HL-60/S4 treated with phorbol 12-myristate 13-acetate at 8.2 ng/mL for 4 days and 3 days (cell line): ENCODE measurements around the gene SORBS1.

Experiments used
- in situ Hi-C: fragments of 300-500 bp; cut with MboI; formaldehyde crosslinking; loops from 2 replicates; pipeline ENCODE4 v1.15.0; 2022; ENCODE audit warnings: low sequenced_read_pairs

Gene SORBS1

DNA sequence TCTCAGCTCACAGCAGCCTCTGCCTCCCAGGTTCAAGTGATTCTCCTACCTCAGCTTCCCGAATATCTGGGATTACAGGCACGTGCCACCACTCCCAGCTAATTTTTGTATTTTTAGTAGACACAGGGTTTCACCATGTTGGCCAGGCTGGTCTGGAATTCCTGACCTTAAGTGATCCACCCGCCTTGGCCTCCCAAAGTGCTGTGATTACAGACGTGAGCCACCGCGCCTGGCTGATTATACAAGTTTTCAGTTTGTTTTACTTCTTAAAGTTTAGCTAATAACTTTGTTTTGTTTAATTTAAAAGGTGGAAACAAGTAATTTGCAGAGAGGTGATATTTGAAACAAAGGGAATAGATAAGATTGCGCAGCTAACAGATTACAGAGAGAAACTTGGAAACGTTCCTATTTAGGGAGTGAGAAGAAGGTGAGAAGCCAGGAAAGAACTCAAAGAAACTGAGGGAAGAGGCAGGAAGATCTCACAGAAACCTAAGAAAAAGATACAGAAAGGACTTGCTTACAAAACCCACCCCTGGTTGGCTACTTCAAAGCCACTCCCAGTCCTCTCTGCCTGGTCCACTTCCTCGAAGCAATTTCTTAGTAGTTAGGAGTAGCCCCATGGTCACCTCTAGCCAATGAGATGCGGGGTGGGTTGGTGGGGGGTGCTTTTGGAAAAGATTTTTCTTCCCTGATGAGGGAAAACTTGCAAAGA lies 255.4 kb downstream of the SORBS1 start:
- in situ Hi-C loops: no loop called here

DNA sequence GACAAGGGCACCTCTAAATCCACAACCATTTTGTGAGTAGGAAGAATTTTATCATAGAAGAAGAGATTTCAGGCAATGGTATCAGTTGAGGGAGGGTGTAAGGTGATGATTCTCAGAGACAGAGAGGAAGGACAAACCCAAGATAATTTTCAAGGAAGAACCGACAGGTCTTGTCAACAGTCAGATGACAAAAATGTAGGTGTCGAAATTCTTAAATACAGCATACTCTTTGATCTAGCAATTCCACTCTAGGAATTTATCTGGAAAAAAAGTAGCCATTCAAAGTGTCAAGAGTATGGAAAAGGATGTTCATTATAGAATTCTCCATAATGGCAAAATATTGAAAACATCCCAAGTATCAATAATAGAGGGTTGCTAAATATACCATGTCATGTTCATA lies 256.2 kb downstream of the SORBS1 start:
- in situ Hi-C loops: no loop called here

DNA sequence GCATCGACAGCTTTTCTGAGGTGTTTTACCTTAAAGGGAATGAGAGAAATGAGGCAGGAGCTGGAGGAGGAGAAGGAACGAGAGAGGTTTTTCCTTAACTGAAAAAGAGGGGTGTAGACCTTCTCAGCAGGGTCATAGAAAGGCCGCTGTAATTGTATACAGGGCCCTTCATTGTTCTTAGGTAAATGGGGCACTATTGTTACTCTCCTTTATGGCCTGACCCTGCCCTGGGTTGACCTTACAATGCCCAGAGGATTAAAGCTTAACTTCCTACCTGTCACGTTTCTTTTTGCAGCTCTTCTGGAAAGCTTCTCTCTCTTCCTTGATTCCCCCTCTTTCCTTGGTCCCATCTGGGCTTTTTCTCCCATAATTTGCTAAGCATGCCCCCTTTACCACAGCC lies 256.7 kb downstream of the SORBS1 start:
- in situ Hi-C loops: no loop called here

DNA sequence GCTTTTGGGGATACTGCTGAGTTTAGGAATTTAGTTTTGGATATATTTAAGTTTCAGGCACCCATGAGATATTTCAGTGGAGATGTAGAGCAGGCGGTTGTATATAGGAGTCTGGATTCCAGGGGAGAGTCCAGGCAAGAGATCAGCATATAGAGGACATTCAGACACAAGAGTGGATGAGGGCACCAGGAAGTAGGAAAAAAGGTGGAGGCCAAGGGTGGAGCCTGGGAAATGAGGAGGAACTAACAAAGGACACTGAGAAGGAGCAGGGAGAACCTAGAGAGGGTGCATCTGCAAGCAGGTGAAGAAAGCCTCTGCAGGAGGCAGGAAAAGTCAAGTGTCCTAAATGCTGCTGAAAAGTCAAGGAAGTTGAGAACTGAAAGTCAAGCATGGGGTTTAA lies 257.2 kb downstream of the SORBS1 start:
- in situ Hi-C loops: no loop called here

DNA sequence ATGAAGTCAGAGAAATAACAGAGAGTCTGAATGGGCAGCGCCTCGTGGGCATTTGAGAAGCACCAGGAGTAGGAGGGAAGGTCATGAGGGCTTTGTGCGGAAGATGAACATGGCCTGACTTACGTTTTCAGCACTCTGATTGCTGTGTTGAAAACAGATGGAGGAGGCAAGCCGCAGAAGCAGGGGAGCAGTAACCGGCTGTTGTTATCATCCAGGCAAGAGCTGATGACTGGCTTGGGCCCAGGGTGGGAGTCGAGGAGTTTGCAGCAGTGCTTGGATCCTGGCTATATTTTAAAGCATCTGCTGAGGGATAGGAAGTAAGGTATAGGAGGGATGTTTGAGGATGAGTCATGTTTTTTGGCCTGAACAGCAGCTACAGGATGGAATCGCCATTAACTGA lies 257.6 kb downstream of the SORBS1 start:
- in situ Hi-C loops: no loop called here

DNA sequence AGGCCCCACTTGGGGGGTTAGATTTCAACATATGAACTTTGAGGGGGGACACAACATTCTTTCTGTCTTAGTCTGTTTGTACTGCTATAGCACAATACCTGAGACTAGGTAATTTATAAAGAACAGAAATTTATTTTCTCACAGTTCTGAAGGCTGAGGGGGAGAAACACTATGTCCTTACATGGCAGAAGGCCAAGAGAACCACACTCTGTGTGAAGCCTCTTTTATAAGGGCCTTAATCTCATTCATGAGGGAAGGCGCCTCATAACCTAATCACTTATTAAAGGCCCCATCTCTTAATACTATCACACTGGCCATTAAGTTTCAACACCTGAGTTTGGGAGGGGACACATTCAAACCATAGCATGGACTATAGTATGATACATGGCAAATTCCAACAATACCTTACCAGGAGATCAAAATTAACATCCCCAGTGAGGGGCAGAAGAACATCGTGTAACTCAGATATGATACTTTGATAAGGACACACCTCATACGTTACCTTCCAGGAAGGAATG lies 261.1 kb downstream of the SORBS1 start:
- in situ Hi-C loops: no loop called here

DNA sequence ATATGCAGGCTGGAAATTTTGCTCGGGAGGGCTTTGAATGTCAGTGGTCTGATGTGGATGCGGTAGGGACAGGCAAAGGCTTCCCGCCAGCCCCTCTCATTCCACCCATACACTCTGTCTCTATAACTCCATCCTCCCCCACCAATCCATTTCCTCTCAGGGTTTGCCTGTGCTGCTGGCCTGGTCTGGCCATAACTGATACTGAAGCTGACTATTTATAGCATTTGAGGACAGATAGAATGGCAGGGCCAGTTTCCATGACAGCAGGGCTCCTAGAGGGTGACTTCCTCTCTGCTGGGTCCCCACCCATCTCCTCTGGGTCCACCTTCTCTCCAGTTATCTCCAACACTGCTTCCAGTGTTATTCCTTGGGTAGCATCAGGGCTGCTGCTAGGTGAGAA lies 263.8 kb downstream of the SORBS1 start:
- in situ Hi-C loops: no loop called here

DNA sequence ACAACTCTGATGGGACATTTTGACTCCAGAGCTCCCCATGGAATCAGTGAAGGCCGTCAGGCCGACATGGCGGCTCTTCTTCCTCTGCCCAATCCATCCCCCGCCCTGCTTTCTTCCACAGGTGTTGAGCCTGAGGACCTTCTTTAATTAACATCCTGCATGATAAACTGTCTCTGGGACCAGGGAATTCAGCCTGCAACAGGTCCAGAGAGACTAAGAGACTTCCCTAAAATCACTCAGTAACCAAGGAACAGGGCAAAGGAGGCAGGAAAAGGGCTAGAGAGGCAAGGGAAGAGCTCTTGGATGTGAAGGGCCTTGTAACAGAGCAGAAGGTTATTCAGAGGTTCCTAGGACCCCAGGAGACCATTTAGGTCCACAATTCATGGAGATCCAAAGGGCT lies 264.4 kb downstream of the SORBS1 start:
- in situ Hi-C loops: no loop called here

DNA sequence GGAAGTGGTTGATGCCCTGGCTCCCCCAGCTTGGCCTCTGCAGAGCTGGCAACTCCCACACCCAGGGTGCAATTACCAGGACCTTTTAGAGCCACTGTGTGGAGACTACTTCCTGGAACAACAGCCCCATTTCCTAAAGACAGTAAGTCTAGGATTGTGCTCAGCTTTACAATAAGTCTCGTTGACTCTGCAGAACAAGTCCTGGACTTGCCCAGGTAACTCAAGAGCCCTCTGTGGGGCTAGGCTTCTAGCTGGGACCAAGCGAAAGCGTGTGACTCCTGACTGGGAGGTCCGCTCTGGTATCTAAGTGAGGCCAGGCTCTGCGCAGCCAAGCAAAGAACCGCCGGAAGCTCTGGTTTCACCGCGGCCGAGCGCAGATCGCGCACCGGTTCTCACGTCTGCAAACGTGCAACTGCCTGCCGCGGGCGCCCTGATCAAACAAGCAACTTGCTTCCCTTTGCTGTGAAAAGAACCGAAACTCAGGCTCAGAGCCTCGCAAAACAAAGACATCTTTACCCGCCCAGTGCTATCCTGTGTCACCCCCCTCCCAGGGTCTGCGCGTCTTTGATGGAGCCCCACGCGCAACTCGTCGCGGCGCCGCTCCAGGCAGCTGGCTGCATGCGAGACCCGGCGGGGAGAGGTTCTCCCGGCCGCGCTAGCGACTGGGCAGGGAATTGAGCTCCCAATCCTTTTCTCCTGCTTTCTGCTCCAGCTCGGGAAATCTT lies 266.0 kb downstream of the SORBS1 start:
- in situ Hi-C loops: no loop called here

DNA sequence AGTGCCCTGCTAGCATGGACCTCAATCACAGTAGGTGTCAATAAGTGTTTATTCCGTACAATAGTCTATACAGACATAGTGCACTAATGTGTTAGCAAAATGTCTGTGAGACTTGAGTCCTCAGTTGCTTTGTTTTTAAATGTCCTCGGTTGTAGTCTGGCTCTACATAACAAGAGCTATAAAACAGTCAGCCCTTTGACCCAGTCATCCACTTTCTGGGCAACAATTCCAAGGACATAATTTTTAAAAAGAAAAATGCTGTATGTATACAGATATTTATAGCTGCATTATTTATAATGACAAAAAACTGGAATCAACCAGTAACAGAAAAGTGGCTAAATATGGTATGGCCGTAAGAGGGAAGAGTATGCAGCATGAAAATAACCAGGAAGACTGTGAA lies 267.5 kb downstream of the SORBS1 start:
- in situ Hi-C loops: no loop called here

DNA sequence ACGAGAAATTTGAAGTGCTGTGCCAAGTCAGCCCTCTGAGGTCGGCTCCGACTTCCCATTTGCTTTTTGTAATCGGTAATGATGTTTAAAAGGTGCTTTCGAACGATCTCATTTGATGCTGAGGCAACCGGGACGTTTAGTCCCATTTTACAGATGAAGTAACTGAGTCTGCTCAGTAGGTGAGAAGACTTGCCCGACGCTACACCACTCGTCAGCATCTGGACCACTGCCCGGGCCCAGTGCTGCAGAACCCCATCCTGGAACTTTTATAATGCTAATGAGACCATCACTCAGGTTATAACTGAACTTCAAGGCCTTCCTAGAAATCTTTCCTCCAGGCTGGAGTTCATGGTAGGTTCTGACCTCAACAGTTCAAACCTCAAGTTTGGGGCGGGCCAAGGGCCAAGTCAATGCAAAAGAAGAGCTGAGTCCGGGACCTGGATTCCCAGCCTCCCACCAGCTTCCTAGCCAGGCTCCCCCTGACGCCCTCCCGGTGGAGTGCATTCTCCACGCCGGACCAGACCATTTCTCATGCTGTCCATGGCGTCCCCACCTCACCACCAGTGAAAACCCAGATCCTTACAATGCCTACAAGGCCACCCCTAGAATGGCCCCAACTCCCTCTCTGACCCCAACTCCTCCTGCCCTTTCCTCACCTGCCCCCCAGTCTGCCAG lies 269.7 kb downstream of the SORBS1 start:
- in situ Hi-C loops: no loop called here

DNA sequence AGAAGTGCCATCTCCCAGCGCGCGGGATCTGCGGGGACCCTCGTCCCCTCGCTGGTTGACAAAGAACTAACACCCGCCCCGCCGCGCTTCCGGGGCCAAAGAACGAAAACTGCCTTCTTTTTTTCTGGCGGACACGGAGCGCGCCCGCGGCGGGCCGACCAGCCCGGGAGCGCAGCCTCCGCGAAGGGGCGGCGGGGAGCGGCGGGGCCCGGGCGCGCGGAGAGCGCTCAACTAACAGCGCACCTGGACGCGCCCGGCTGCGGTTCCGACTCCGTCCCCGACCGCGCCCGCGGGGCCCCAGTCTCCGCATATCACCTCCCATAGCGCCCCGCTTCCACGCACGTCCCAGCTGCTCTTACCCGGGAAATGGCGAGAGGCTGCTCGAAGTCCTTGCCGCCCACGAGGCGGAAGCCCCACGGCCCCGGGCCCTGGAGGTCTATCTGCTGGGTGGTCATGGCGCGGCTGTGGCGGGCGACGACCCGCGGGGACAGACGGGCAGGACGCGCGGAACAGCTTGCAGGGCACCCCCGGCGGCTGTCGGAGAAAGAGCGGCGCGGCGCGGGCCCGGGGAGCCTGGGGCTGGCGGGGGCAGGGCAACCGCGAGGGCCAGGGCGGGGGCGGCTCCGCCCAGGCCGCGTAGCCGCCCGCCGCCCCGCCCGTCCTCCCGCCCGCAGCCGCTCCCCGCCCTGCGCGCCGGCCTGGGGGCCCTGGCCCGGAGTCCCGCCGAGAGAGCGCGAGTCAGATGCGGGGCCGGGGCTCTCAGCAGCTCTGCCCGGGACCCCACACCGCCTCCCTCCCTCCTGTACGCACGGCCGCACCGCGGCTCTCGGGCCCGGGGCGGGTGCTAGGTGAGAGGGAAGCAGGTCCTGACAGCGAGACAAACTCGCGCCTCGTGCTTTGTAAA lies 270.5 kb downstream of the SORBS1 start, which contains the start of gene PDLIM1:
TSS of gene PDLIM1 (minus strand) at position 543 of the 904 bp plus-strand sequence. CDS start at position 455, 88 bp downstream.
- in situ Hi-C loops: no loop called here

DNA sequence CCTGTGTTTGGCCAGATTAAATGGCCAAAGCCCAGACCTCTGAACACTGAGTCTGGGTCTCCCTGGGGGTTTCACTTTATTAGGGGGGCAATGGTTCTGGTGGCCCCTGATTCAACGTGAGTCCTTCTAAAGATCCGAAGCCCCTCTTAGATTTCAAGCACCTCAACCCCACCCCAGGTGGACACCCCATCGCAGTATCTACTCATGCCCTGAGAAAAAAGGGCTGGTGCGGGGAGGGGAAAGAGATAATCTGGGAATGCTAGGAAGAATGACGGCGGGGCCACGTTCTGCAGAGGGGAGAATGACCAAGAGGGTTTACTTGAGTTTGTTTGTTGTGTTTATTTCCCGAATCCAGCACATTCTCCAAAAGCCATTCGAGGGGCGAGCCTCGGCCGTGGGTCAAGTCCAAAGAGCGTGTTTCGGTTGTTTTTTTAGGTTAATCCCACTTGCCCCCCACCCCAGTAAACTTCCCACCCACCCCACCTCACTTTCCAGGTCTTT lies 271.2 kb downstream of the SORBS1 start:
- in situ Hi-C loops: no loop called here

DNA sequence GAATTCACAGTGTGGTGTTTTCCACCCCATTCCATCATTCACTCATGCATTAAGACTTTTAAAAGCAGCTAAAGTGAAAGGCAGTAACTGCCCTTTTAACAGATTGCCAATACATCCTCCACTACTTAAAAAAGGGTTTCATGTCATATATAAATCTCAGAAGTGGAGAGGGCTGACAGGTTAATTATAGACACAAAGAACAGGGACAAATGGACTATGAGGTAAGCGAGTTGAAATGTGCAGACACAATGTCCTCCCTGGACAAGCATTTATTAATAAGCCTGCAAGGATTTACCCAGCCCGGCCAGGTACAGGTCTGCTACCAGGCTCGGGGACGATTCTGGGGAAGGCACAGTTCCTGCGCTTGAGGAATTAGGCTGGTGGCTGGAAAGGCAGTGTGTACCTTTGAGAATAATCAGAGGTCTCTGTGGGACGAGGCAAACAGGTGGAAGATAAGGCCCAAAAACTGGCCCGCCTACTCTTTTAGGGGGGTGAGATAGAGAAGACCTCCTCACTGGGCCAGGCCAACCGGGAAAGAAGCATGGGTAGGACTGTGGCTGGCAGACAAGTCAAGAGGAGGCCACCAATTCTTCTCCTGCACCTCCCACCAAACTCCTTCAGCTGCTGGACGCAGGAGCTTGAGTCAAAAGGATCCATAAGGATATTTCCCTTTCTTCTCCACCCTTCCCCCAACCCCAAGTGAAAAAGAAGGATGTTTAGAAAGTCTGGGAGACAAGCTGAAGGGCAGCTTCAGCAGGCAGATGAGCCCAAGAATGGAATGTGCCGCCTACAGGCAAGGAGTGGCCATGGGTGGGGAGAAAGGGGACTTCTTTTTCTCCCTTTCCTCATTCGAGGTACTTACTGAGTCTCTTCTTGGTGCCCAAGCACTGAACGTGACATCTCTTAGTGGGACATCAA lies 271.9 kb downstream of the SORBS1 start:
- in situ Hi-C loops: no loop called here

DNA sequence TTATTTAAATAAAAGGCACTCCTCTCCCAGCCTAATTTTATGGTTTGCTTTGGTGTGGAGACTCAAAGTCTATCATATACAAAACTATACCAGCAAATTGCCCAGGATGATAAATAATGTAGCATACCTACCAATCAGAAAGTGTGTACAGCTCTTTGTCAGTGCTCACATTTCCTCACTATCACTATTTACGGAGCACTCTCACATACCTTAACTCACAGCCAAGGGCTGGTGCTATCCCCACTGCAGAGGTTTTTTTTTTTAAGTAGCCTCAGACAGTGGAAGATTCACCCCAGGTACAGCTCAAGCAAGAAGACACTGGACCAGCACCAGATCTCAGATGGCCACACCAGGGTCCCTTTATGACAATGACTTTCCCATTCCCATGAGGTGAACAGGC lies 272.9 kb downstream of the SORBS1 start:
- in situ Hi-C loops: no loop called here

DNA sequence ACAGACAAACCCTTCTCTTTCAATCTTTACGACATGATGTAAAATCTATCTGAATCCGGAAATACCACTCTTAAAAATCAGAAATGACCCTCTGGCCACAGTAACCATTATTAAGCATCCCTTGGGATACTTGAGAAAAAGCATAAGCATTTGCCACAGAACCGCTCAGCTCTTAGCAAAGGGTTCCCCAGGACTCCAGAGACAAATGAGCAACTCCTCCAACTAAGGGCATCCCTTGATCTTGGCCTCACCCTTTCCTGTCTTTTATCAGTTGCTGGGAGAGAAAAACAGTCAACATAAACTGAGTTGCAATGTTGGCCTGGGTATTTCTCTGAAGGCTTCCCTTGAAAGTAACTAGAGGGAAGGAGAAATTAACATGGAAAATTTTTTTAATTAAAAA lies 273.9 kb downstream of the SORBS1 start:
- in situ Hi-C loops: no loop called here

DNA sequence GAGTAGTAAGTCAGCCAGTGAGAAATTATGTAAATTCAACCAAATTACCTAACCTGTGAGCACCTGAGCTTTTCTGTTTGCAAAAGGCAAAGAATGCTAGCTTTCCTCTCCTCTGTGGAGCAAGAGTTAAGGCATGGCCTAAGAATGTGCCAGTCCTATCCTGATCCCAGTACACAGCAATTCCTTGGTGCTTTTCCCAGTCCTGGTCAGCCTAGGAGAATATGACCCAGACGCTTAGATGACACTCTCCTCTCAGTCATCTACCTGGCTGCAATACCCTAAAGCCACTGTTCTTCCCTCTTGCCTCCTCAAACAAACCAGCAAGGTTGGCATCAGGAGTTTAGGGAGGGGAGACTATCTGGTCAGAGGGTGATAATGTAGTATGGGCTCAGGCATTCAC lies 274.5 kb downstream of the SORBS1 start:
- in situ Hi-C loops: no loop called here

DNA sequence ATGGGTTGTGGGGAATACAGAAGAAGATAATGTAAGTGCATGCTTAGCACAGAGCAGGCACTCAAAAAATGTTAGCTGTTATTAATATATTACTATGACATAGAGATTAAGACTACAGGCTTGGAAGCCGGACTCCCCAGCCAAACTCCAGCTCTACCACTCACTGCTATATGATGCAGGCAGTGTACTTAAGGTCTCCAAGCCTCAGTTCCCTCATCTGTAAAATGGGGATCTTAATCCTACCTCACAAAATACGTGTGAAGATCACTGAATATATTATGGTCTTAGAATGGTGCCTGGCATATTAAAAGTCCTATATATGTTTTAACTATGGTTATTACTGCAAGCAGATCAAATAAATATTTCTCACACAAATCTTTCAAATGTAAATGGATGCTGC lies 275.6 kb downstream of the SORBS1 start:
- in situ Hi-C loops: no loop called here

DNA sequence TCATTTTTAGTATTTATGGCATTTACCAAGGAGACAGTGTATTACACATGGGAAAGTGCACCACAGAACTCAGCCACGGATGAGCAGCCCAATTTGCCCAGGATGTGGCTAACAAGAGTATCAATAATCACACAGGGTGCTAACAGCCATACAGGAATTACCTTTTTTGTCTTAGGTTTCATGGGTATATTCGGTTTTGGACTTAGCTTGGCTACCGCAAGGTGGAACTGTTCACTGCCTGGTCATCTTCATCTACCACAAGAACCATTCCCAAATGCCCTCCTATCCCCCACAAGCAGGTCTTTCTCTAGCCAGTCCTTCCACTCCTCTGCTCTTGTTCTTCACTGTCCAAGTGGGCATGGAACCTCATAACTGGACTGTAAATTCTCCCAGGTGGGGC lies 276.4 kb downstream of the SORBS1 start:
- in situ Hi-C loops: no loop called here

DNA sequence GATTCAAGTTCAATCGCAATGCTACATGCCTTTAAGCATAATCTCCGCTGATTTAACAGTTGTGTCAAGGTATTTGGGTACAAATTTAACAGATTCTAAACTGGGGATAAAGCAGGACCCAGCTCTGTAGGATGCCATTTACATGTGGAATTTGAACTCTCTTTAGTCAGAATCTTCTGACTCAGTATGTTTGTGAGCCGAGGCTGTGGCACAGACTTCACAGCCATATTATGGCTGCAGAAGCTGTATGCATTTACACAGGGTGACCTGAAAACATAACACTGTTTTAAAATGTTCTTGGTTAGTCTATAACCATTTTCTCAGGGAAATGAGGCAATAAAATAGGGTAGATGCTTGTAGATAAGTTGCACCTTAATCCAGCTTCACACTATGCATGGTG lies 279.1 kb downstream of the SORBS1 start:
- in situ Hi-C loops: no loop called here
